SK-N-SH (cell line): Measurements from ENCODE around the gene RCCD1.

Source experiments
- CTCF ChIP-seq: fragments of 200-600 bp; sonication (generic); IDR thresholded peaks from 2 replicates; pipeline ENCODE4 v1.6.1; 2017; ENCODE audit warnings: antibody characterized with exemption, mild to moderate bottlenecking, moderate library complexity
- POLR2AphosphoS5 ChIP-seq: IDR thresholded peaks from 2 replicates; pipeline ENCODE4 v1.6.1; 2012; ENCODE audit warnings: low read depth, low read length
- RAD21 ChIP-seq: IDR thresholded peaks from 2 replicates; pipeline ENCODE4 v1.6.1; 2012; ENCODE audit warnings: mild to moderate bottlenecking, low read length
- TCF12 ChIP-seq: IDR thresholded peaks from 2 replicates; pipeline ENCODE4 v1.4.0; 2012

GRCh38 chr15:90945091-90945490 lies 9.6 kb upstream of the RCCD1 start:
- no peak for TF ChIP-seq RAD21
- no peak for TF ChIP-seq TCF12
- no peak for TF ChIP-seq CTCF
- no peak for TF ChIP-seq POLR2AphosphoS5
